OCI-LY1 (cell line): ENCODE data around the gene HLA-DMB.

Experiments used
- CTCF ChIP-seq: fragments of 200-600 bp; sonication (generic), shearing (Covaris generic); IDR thresholded peaks from 2 replicates; pipeline ENCODE4 v1.5.1; 2017; ENCODE audit warnings: mild to moderate bottlenecking, antibody characterized with exemption, low read length, moderate library complexity, mixed read lengths
- EZH2 ChIP-seq: fragments of 200-600 bp; sonication (generic), shearing (Covaris generic); IDR thresholded peaks from 2 replicates; pipeline ENCODE4 v1.8.0; 2017; ENCODE audit warnings: borderline replicate concordance, mixed run types, mild to moderate bottlenecking, antibody characterized with exemption, low read length, moderate library complexity, mixed read lengths

- TF ChIP-seq CTCF (no peak), EZH2 (no peak)
These were observed 31.9 kb downstream of the HLA-DMB start for GRCh38 chr6:32908897-32909296.
